ENCODE data around the gene NMT2. TPM values are rescaled to one million over a fixed set of nuclear protein-coding genes. Genes with fewer than 3 reads are reported as not detected.

The NMT2 gene
- total RNA-seq, 1 experiment from 2014 or later = 15.7 TPM

- Histone ChIP-seq H3K4me3 (ENCODE audit: low read depth, low read length, poor library complexity, severe bottlenecking) (no peak overlapping the region), H3K27ac (ENCODE audit: low read depth, low read length, poor library complexity, severe bottlenecking) (no peak overlapping the region), H3K36me3 (ENCODE audit: insufficient read depth, low read length, poor library complexity, severe bottlenecking) (no peaks in the 10 kb centered on the region), H3K27me3 (replicated peaks; ENCODE audit: insufficient read depth, low read depth, low read length, poor library complexity) (no peaks in the 10 kb centered on the region), H3K4me1 (ENCODE audit: insufficient read depth, low read length, poor library complexity, severe bottlenecking) (no peaks in the 10 kb centered on the region), H3K9me3 (ENCODE audit: low read depth, low read length, poor library complexity, severe bottlenecking) (no peaks in the 10 kb centered on the region)
- no peak for TF ChIP-seq EZH2 (IDR thresholded peaks at IDR 0.05; ENCODE audit: borderline replicate concordance, low read depth, low read length, poor library complexity, severe bottlenecking)
- TF ChIP-seq CTCF (conservative IDR thresholded peaks at IDR 0.05; ENCODE audit: low read depth, low read length) = no peak
- intact Hi-C loops (cut with micrococcal nuclease; ENCODE audit: unreplicated experiment) = no loop called here
- BruUV-seq (replicated peaks) = no TSS peak
- POLR2A ChIA-PET (ENCODE audit: low non-redundant PET) = no interaction called here
- DNase-seq (ENCODE audit: low spot score) = no peak
- CTCF ChIA-PET = no interaction called here
Observed at GRCh38 chr10:15213461-15213861, 45.0 kb upstream of the NMT2 start.

- Histone ChIP-seq H3K27ac (ENCODE audit: low read depth, low read length, poor library complexity, severe bottlenecking) (no peak overlapping the region), H3K36me3 (ENCODE audit: insufficient read depth, low read length, poor library complexity, severe bottlenecking) (no peaks in the 10 kb centered on the region), H3K9me3 (ENCODE audit: low read depth, low read length, poor library complexity, severe bottlenecking) (no peaks in the 10 kb centered on the region), H3K4me3 (ENCODE audit: low read depth, low read length, poor library complexity, severe bottlenecking) (no peak overlapping the region), H3K27me3 (replicated peaks; ENCODE audit: insufficient read depth, low read depth, low read length, poor library complexity) (no peaks in the 10 kb centered on the region), H3K4me1 (ENCODE audit: insufficient read depth, low read length, poor library complexity, severe bottlenecking) (no peaks in the 10 kb centered on the region)
- TF ChIP-seq EZH2 (IDR thresholded peaks at IDR 0.05; ENCODE audit: borderline replicate concordance, low read depth, low read length, poor library complexity, severe bottlenecking) (no peak), CTCF (conservative IDR thresholded peaks at IDR 0.05; ENCODE audit: low read depth, low read length) (no peak)
- POLR2A ChIA-PET (ENCODE audit: low non-redundant PET) = no interaction called here
- no TSS peak for BruUV-seq (replicated peaks)
- DNase-seq (ENCODE audit: low spot score) = no peak
- intact Hi-C loops (cut with micrococcal nuclease; ENCODE audit: unreplicated experiment) = no loop called here
- CTCF ChIA-PET = no interaction called here
Observed at GRCh38 chr10:15211464-15211979, 43.0 kb upstream of the NMT2 start.

- no peaks in the 10 kb centered on the region for H3K36me3 ChIP-seq (ENCODE audit: insufficient read depth, low read length, poor library complexity, severe bottlenecking)
- TF ChIP-seq CTCF (conservative IDR thresholded peaks at IDR 0.05; ENCODE audit: low read depth, low read length) (no peak), EZH2 (IDR thresholded peaks at IDR 0.05; ENCODE audit: borderline replicate concordance, low read depth, low read length, poor library complexity, severe bottlenecking) (no peak)
- BruUV-seq (replicated peaks) = no TSS peak
- no peak overlapping the region for H3K27ac ChIP-seq (ENCODE audit: low read depth, low read length, poor library complexity, severe bottlenecking)
- H3K4me3 ChIP-seq (ENCODE audit: low read depth, low read length, poor library complexity, severe bottlenecking) = no peak overlapping the region
- intact Hi-C loops (cut with micrococcal nuclease; ENCODE audit: unreplicated experiment) = no loop called here
- CTCF ChIA-PET = no interaction called here
- H3K9me3 ChIP-seq (ENCODE audit: low read depth, low read length, poor library complexity, severe bottlenecking) = no peaks in the 10 kb centered on the region
- no peaks in the 10 kb centered on the region for H3K4me1 ChIP-seq (ENCODE audit: insufficient read depth, low read length, poor library complexity, severe bottlenecking)
- POLR2A ChIA-PET (ENCODE audit: low non-redundant PET) = no interaction called here
- no peaks in the 10 kb centered on the region for H3K27me3 ChIP-seq (replicated peaks; ENCODE audit: insufficient read depth, low read depth, low read length, poor library complexity)
- DNase-seq (ENCODE audit: low spot score) = no peak
Observed at GRCh38 chr10:15210521-15210920, 42.0 kb upstream of the NMT2 start.
